GM19043 (cell line): ENCODE measurements around the gene FARS2.

Experiments used
- ATAC-seq: cut with Tn5 transposase; IDR thresholded peaks from one replicate; pipeline ENCODE4 v1.9.1; 2021; ENCODE audit warnings: low read depth; ENCODE audit not compliant: unreplicated experiment

Gene FARS2

DNA sequence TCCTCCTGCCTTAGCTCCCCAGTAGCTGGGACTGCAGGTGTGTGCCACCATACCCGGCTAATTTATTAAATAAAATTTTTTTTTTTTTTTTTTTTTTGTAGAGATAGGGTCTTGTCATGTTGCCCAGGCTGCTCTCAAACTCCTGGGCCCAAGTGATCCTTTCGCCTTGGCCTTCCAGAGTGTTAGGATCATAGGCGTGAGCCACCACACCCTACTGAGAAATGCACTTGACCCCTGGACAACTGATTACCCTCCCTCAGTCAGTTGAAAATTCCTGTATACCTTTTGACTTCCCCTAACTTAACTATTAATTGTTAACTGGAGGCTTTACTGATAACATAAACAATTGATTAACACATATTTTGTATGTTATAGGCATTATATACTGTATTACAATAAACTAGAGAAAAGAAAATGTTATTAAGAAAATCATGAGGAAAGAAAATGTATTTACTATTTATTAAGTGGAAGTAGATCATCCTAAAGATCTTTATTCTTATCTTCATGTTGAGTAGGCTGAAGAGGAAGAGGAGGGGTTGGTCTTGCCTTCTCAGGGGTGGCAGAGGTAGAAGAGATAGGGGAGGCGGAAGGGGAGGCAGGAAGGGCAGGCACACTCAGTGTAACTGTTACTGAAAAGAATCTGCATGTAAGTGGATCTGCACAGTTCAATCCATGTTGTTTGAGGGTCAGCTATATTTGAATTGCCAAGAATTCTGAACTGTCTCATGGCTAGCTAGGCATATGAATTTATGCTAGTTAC lies 104.3 kb downstream of the FARS2 start:
- ATAC-seq, result no peak

DNA sequence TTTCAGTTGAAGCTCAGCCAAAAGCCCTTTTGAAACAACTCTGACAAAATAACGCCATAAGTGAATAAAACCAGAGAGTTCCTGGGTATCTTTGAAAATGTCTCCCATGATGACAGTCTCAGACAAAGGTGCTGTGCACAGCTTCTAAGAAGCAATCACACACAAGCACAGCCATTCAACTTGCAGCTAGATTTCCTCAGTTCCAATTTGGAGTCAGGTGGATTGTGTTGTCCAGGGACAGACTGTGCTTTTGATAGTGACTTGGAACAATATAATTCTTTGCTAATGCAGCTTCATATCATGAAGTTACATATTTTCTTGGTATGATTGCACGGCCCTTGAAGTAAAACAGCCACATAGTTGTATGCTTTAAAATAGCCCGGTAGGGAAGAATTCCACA lies 105.6 kb downstream of the FARS2 start:
- ATAC-seq, result no peak

DNA sequence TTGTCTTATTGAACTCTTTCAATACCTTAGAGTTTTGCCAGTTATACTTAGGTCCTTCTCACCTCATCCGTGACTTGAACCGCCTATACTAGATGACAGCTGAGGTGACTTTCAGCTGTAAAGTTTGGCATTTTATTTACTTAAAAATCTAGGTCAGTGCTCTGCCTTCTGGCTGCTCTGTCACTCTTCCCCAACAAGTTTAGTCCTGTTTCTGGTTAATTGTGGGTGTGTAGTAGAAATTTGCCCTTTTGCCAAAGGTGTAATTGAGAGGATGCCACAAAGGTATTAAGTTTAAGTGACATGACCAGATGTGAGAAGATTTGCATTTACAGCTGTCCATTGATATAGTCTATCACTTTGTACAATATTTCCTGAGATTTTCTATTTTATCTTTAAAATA lies 106.2 kb downstream of the FARS2 start:
- ATAC-seq, result no peak

DNA sequence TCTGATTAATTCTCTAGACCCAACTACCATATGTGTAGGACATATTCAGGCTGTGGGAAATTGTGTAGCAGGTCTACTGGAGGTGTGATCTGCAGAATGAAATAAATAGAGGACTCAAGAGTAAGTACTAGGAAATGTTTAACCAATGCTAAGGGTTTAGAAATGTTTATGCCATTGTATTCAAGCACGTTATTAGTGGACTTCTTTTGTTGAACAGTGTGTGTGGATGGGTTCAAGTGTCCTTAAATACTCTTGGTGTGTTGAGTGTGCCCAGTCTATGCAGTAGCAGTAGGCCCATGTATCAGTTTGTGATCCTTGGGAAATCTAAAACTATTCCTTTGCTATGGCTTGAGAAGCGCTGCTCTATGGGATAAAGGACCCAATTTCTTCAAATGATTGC lies 112.1 kb downstream of the FARS2 start:
- ATAC-seq, result no peak

DNA sequence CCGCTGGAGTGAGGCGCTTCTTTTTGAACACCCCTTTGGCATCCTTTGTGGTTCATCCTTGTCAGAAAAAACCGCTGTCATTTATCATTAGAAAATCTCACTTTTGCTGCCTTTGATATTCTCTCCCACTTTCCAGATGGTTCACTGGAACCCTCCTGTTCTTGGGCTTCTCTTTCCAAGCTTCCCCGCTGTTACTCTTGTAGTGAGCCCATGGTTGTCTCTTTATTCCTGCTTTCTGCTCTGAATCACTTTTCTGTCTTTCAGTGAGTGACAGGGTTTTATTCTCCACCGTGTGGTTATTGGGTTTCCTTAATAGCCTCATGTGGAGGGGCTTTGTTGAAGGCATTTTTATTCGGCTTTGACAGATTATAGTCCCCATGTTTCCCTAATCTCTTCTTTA lies 117.0 kb downstream of the FARS2 start:
- ATAC-seq, result no peak

DNA sequence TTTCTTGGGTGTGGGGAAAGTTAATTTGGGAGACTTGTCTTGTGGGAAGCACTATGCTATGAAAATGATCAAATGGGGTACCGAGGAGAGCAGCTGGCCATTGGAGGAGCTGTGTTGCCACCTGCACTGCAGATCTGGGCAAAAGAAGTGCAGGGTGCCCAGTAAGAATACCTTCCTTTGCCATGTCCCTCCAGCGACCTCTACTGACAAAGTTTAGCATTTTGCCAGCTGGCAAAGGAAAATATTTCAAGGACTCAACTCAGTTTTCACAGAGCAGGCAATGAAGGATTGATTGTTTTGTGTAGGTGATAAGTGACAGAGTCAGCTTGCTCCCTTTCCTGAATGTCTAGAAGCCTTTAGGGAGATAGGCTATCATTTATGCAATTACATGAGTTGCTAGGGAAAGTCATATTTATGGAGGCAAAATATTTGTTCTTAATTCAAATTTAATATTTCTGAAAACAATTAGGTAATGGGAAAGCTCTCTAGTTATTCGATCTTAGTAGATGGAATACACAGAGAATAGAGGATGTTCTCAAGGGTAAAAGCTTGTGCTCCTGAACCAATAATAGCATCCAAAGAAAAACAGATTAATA lies 118.4 kb downstream of the FARS2 start:
- no peak for ATAC-seq

DNA sequence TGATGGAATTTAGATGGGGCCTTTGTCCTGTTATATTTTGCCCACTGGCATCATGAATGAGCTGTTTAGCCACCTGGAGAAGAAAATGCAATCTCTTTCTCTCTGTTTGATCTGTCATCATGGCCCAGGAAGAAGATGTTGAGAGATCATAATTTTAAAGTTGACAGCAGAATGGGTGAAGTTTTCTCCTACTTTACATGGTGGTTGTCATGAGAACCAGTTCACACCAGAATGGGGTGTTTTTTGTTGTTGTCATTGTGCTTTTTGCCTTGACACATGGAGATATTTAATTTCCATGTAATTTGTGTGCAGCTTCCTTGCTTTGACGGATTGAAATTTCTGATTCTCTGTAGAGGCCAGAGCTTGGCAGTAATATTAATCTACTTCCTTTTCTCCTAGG lies 122.5 kb downstream of the FARS2 start:
- ATAC-seq, result no peak

DNA sequence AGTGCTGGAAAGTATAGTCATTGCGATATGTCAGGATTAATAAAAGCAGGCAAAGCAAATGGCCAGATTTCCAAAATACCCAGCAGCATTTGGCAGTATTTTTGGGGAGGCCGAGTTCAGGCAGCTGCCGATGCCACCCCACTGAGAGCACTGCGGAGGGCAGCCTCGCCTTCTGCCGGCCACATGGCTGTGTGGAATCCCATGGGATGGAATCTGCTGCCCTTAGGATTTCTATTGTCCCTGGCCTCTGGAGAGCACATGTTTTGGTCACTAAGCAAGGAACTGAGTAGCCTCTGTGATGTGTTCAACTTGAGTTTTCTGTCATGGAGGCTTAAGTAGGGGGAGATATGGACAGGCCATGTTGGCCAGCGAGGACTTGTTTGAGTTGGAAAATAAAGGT lies 123.0 kb downstream of the FARS2 start:
- ATAC-seq, result no peak

DNA sequence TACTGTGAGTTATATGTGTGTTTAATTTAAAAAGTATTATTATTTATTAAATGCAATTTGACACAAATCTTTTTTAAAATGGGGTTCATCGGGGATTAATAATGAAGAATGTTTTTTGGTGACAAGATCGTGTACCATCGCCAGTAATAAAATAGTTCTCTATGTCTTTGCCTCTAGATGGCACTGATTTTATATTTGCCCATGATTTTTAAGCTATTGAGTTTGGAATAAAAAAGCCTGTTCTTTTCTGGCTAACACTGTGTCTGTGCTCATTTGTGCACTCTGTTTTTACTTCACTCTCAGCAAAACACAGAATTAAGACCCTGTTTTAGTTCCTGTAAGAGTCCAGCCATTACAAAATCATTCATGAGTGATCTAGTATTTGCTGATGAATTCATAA lies 127.0 kb downstream of the FARS2 start:
- no peak for ATAC-seq

DNA sequence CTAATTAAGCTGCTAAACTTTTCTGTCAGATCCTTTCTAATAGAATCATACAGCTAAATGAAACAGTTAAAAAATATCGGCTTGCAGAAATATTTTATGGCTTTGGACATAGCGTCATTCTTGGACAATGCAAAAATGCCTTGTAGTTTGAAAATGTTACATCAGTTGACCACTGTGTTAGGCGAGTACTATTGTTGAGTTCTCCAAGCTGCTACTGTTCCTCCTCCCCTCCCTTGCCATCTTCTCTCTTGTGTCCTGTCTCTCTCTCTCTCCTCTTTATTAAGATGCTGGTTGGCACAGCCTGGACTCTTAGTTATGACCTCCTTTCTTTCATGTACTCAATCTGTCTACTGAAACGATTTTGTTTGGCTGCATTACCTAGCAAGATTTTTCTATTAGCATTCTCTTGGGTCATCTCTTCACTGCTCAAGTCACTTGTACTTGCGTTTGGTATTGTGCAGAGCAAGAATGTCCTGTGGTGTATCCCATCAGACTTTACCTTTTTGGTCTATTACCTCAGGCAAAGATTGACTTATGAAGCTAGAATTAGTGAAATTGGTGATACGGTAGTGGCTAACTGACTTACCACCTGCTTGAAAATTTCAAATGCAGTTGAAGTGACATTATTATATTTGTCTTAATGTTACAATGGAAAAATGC lies 127.9 kb downstream of the FARS2 start:
- ATAC-seq, result no peak

DNA sequence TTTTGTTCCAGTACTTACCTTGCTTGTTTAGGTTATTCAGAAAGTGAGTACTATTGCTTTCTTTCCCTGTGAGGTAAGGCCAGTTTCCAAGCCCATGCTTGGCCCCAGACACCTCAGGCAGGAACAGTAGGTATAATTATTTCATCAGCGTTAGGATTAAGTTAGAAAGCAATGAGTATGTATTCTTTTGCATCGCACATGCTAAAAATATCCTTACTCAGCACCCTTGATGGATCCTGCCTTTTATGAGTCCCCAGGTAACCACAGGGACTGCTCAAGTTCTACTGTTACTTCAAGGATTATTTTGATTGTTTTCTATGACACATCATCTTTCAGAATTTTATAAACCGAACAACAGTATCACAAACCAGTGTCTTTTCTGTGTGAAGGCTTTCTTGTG lies 128.9 kb downstream of the FARS2 start:
- ATAC-seq, result no peak

DNA sequence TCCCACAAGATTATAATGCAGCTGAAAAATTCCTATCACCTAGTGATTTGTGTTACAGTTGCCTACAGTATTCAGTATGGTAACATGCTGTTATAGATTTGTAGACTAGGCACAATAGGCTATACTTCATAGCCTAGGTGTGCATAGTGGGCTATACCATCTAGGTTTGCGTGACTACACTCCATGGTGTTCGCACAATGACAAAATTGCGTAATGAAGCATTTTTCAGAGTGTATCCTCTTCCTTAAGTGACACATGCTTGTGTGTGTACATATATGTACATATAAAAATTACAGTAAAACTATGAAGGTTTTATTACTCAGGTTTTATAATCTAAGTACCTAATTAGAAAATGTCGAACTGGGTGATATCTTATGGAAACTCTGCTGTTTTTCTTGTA lies 133.0 kb downstream of the FARS2 start:
- ATAC-seq, result no peak

DNA sequence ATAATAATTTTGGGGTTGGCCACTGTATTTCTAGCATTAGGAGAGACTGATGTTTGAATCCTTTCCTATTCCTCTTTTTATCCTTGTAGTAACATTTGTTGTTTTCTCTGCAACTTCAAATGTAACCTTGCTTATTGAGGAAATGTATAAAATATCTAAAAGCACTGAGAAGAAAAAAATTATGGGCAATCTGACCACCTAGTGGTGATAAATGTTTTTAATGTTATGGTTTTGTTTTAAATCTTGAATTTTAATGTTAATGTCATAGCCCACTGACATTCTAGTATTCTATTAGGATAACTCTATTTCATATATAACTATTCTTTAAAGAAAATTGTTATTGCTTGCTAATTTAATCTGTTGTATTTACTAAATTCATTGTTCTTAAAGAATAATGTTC lies 134.4 kb downstream of the FARS2 start:
- ATAC-seq, result no peak

DNA sequence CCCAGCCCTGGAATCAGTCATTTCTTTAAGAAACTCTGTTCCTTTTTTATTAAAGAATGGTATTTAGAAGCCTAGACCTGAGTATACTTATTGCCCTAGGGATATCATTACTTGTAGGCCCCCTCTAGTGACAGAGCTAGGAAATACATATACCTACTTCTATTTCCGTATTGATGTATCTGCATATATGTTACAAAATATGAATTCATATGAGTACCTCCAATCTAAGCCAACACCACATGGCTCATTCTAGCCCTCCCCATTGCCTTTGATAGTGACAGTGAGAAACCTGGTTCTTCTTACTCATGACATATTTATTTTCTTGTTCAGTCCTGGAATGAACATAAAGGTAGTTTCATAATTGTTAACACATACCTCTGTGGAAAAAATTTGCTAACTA lies 137.2 kb downstream of the FARS2 start:
- no peak for ATAC-seq

DNA sequence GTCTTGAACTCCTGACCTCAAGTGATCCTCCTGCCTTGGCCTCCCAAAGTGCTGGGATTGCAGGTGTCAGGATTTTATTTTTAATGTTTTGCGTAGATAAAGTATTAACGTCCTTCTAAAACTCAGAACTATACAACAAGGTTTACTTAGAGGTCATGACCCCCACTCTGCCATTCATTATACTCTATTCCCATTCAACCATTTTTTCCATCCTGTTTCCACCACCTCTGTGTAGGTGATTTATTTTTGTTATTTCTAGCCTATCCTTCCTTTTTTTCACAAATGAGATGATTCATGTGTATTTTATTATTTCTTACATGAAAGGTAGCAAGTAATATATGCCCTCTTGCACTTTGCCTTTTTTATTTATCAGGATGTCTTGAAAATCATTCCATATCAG lies 138.1 kb downstream of the FARS2 start:
- no peak for ATAC-seq

DNA sequence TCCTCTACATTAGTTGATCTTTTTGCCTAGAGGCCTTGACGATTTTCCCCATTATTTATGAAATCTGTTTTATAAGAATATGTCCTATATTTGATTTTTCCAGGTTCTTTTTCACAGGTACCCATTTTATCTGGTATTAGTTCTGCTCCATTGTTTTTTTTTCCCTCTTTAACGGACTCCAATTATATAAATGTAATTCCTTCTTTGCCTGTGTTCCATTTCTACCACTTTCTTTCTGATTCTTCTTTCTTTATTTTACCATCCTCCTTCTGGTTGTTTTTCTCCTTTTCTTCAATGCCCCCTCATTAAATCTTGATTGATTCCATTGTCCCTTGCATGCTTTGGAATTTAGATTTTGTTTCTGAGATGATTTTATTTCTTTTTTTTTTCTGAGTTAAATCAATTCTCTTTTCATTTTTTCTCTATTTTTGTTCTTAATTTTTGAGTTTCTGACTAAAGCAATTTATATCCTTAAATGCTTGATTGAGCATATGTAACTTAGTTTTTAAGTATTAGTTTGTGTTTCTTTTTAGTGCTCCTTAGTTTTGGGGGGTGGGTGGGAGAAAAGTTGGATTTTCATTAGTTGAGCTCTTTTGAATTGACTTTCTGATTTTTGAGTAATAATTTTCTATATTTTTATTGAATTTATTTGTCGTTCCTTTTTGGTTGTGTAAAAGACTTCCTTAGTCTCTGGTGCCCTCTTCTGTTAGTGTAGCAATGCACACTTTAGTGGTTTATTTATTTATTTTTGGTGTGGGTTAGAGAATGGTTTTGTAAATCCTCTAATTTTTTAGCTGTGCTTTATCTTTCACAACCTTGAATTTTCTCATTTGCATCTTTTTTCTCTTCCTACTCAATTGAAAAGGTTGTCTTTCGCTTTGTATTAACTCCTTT lies 140.8 kb downstream of the FARS2 start:
- no peak for ATAC-seq

DNA sequence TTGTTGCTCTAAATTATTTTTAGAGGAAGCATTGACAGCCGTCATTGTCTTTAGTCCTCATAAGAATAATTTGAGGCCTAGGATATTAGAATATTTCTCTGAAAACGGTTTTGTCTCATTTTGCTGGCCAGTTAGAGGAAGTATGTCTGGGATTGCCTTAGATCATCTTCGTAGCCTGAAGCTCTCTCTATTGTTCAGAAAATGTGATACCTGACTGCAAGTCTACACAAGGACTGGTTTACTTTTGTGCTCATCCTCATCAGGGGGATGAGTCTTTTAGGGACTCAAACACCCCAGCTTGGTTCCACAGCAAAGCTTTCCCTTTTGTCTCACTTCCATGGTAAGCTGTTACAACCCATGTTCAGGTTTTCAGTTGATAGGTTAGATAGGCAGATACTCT lies 141.8 kb downstream of the FARS2 start:
- ATAC-seq, result no peak

DNA sequence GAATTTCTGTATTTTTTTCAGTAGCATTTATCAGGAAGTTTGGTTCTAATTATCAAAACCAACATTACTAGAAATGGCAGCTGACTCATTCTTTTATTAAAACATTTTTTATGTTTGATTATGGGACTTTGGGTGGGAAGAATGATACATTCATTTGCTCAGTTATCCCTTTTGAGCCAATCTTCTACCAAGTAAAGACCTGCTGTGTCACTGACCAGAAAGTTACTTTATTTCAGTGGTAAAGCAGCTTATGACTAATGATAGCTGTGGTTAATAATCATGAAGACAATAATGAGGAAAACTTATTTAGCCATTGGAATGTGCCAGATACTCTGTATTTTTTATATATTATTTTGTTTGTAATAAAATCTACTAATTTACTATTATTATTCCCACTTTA lies 142.3 kb downstream of the FARS2 start:
- no peak for ATAC-seq

DNA sequence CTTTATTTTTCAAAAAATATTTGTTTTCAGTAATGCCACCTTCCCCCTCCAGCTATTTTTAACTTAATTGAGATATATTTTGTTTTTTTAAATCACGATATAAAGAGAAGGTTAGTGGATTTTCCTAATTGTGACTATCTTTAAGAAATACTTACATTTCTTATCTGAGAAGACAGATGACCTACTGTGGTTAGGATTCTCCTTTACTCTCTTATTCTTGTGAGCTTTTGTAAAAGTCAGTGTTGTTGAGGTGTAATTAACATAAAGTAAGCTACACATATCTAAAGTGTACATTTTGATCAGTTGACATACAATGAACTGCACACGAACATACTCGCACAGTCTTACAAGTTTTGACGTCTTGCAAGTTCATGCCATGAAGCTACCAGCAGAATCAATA lies 144.7 kb downstream of the FARS2 start:
- ATAC-seq, result no peak

DNA sequence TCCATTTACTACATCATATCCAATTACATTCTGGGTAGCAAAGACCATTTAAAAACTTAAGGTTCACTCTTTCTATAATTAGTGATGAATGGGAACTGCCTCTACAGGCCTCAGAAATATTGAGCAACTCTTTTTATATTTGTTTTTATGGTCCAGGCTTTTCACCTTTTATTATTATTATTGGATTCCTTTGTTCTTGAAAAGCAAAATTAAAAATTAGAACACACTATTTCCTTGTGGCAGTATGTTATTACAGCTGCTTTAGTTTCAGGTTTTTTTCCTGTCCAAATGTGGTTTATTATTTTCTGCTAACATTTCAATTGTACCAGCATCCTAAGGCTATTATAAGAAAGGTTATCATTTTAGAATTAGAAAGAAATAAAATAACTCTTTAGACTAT lies 150.1 kb downstream of the FARS2 start:
- ATAC-seq, result no peak

DNA sequence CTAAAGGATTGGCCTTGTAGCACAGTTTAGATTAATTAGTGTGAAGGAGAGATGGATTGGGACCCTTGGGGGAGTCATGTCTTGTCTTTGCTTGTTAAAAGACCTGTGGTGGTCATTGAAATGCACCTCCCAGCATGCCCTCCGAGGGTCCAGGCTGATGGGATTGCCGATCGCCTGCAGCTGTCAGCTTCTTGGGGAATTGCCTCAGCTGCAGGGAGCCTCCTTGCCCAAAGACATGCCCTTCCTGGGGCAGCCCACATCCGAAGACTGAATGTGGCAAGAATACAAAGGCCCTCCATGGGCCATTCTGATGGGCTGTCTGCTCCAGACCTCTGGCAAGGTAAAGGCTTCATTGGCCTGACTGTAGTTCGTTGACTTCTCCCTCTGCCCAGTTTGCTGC lies 150.7 kb downstream of the FARS2 start:
- no peak for ATAC-seq
